GM18907 (cell line): Measurements from ENCODE around the gene KITLG.
"Not testable (repeated sequence)": the region's sequence is repeated elsewhere in the genome, so short reads cannot be mapped to it uniquely, and the experiment has no call there.

ENCODE experiments used
- ATAC-seq: cut with Tn5 transposase; IDR thresholded peaks from one replicate; pipeline ENCODE4 v1.9.1; 2021; ENCODE audit warnings: mild to moderate bottlenecking, moderate library complexity; ENCODE audit not compliant: unreplicated experiment

KITLG gene

GRCh38 chr12:88544991-88545980 lies 35.0 kb downstream of the KITLG start:
- no peak for ATAC-seq

DNA sequence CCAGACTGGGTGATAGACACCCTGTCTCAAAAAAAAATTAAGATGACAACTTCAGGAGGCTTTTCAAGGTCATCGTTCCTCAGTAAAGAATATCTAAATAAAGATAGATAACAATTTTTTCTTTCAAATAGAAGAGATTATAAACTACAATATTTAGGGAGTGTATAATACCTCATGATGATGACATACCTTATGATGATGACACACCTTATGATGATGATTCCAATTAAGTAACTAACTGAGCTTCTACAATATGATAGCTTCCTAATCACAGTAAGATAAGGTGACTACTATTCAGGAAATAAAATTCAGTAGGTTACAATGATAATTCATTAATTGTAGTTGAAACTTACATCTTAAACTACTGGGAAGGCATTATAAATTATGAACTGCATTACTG lies 40.4 kb downstream of the KITLG start:
- ATAC-seq = no peak

- no peak for ATAC-seq
These were observed 41.6 kb downstream of the KITLG start for GRCh38 chr12:88538697-88539096.

GRCh38 chr12:88538250-88538649 lies 42.0 kb downstream of the KITLG start:
- no peak for ATAC-seq

DNA sequence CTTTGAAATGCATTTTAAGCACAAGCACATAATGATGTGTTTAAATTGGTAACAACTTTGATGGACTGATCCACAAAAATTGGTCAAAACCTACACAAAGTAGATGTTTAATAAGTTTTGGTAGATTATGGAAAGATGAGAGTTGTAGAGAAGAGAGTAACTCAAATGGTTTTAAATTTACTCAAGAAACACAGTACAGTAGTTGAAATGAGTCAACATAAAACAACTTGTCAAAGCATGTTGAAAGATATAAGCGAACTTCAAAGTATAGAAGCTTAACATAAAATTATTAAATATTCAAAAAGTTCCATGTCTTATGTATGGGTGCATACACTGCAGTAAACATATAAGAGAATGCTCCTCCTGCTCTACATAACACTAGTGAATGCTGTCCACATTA lies 49.4 kb downstream of the KITLG start:
- ATAC-seq = no peak

- no peak for ATAC-seq
These were observed 50.5 kb downstream of the KITLG start for GRCh38 chr12:88529531-88530488.

- ATAC-seq = no peak
These were observed 57.3 kb downstream of the KITLG start for GRCh38 chr12:88522961-88523360.

GRCh38 chr12:88520436-88520820 lies 59.8 kb downstream of the KITLG start:
- ATAC-seq = no peak

- no peak for ATAC-seq
These were observed 60.4 kb downstream of the KITLG start for GRCh38 chr12:88519802-88520435.

DNA sequence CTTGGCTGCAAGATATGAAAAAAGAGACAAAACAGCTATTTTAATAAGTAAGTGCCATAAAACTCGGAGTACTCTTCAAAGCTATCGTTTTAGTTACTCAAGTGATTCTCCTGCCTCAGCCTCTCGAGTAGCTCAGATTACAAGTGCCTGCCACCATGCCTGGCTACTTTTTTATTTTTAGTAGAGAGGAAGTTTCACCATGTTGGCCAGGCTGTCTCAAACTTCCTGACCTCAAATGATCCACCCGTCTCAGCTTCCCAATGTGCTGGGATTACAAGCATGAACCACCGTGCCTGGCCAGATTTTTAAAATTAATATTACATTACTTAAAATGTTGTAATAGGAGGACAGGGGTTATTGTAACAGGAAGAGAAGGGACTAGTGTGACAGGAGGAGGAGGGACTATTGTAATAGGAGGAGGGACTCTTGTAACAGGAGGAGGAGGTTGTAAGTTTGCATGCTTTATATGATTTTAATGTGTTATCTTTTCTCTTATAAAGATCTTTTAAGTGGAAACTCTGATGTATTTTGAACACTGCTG lies 61.3 kb downstream of the KITLG start:
- ATAC-seq = no peak

GRCh38 chr12:88516811-88517210 lies 63.5 kb downstream of the KITLG start:
- no peak for ATAC-seq

DNA sequence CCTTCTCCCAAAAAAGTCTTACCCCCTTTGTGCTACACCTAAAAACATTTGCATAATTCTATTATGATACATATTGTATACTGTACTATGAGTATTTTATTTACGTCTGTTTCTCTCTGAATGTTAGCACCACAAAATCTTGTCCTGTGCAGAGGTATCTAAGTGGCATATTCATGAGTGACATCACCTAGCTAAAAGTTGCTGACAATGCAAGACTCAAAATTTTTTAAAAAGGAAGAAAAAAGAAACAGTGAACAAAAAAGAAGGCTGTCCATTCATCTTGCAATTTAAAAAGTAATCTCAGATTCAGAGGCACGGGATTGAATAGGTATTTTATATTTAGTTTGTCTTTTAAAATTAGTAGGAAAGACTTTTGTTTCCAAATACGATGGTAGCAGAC lies 69.4 kb downstream of the KITLG start:
- ATAC-seq = no peak

GRCh38 chr12:88509851-88510250 lies 70.4 kb downstream of the KITLG start:
- no peak for ATAC-seq

GRCh38 chr12:88509347-88509746 lies 70.9 kb downstream of the KITLG start:
- no peak for ATAC-seq

- not testable (repeated sequence) for ATAC-seq
These were observed 72.4 kb downstream of the KITLG start for GRCh38 chr12:88507851-88508250.

DNA sequence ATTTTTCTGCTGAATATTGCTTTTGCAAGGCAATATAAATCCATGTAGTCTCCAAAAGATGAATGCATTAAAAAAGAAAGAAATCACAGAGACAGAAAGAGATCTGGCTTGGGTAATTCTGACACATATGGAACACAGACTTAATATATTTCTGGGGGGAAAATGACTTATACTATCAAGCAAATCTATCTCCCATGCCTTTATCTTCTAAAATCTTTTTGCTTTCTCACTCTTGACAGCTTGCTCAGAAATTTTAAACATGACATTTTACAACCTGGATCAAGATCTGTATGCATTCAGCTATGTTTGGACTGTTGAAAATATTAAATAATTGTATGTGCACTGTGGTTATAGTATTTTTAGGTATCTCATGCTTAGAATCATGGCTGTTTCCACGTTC lies 73.0 kb downstream of the KITLG start:
- ATAC-seq = no peak

GRCh38 chr12:88505696-88506095 lies 74.6 kb downstream of the KITLG start:
- ATAC-seq = no peak

DNA sequence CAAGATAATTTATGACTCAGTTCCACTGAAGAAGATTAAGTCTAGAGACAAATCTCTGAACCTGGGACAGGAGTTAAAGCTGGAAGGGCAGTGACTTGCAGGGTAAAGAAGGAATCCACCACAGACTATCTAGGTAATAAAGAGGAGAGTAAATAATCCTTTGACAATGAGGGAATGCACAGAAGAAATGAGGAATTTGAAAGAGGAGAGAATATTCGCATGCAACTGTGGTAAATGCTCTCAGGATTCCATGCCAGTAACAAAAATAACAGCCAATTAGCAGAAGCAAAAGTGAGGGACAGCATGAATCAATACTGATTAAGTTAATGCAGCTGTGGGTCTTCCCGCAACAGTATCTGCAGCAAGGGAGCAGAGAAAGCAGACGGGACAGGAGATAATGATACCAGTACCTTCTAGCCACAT lies 77.0 kb downstream of the KITLG start:
- no peak for ATAC-seq

DNA sequence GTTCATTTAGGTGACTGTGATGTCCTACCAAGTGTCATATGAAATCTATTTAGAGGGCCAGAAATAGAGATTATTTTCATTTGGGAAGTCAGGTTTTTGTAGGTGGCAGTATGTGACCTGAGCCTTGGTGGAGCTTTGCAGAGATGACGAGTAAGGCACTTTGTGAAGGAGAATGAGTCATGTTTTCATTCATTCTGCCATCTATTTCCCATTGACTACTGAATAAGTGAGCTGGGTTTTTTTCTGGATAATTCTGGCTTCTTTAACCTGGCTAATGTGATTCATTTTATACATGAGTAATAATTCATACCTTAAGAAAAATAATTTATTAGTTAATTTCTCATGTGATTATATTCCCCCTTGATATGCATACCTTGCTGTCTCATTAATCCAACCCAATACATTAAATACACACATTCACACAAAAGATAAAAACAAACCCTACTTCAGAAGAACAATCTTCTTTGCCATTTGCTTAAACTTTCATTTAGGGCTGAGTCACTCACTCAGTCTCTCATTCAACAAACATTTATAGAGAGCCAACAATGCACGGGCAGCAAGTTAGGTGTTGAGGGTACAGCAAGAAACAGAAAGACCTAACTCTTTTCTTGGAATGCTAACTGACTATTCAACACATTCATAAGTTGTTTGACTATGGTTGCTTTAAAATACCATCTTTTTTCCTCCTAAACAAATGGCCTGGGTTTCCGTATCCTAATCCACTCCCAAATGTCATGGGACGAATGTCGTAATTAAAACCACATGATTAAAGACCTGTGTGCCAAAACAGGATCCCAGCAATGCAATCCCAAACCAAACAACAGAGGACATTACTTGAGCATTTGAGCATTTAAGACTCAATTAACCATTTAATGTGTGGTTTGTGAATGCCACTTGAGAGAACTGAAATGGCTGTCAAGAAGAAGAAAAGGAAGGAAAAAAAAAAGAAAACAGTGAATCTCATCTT lies 78.0 kb downstream of the KITLG start:
- no peak for ATAC-seq
